Measurements from ENCODE around the gene LBH.

The LBH gene

GRCh38 chr2:30277582-30277981, 46.2 kb downstream of the LBH start:
- DNase-seq: no peak

GRCh38 chr2:30278419-30278818, 47.1 kb downstream of the LBH start:
- no peak for DNase-seq

- no peak for DNase-seq
Measured at GRCh38 chr2:30280596-30281434, 49.5 kb downstream of the LBH start.

GRCh38 chr2:30282081-30282480, 50.7 kb downstream of the LBH start:
- no peak for DNase-seq

- DNase-seq: no peak
Measured at GRCh38 chr2:30282721-30283120, 51.4 kb downstream of the LBH start.

GRCh38 chr2:30283931-30284565, 52.7 kb downstream of the LBH start:
- no peak for DNase-seq

- DNase-seq: no peak
Measured at GRCh38 chr2:30285758-30286157, 54.4 kb downstream of the LBH start.

- no peak for DNase-seq
Measured at GRCh38 chr2:30287190-30287840, 56.0 kb downstream of the LBH start.

- DNase-seq: no peak
Measured at GRCh38 chr2:30287857-30288513, 56.7 kb downstream of the LBH start.

- DNase-seq: no peak
Measured at GRCh38 chr2:30288561-30288960, 57.2 kb downstream of the LBH start.

GRCh38 chr2:30293303-30293921, 62.1 kb downstream of the LBH start:
- DNase-seq: no peak

- DNase-seq: no peak
Measured at GRCh38 chr2:30294133-30294532, 62.8 kb downstream of the LBH start.

GRCh38 chr2:30296496-30296895, 65.2 kb downstream of the LBH start:
- no peak for DNase-seq

- no peak for DNase-seq
Measured at GRCh38 chr2:30298302-30298701, 67.0 kb downstream of the LBH start.

- DNase-seq: no peak
Measured at GRCh38 chr2:30300122-30300455, 68.8 kb downstream of the LBH start.

GRCh38 chr2:30300456-30301221, 69.3 kb downstream of the LBH start:
- no peak for DNase-seq

- DNase-seq: no peak
Measured at GRCh38 chr2:30301551-30301950, 70.2 kb downstream of the LBH start.

- no peak for DNase-seq
Measured at GRCh38 chr2:30302566-30302965, 71.2 kb downstream of the LBH start.

GRCh38 chr2:30303095-30303494, 71.8 kb downstream of the LBH start:
- no peak for DNase-seq

GRCh38 chr2:30305235-30305634, 73.9 kb downstream of the LBH start:
- no peak for DNase-seq

GRCh38 chr2:30306522-30306921, 75.2 kb downstream of the LBH start:
- no peak for DNase-seq

GRCh38 chr2:30308280-30308679, 76.9 kb downstream of the LBH start:
- DNase-seq: no peak

All from stimulated activated CD4-positive, alpha-beta T cell treated with anti-CD3 and anti-CD28 coated beads, Interleukin-2, amount 100 ng/mL, for 48 hours (primary cell).